Breast epithelium (tissue), 4 donors: ENCODE results near the gene CDH3. TPM values are rescaled to one million over a fixed set of nuclear protein-coding genes. Genes with fewer than 3 reads are reported as not detected.

Source experiments
- DNase-seq, 2 donors: peaks; one replicate each; pipeline ENCODE4 v3.0.0-alpha.2; 2019; ENCODE audit warnings: low spot score in 2 of 2
- H3K27ac ChIP-seq, 2 donors: fragments of 200-600 bp; sonication (generic) in 1 of 2; one replicate each; pipeline ENCODE4 v1.5.1; 2016 to 2019; ENCODE audit warnings: mild to moderate bottlenecking in 1 of 2
- H3K27me3 ChIP-seq, 2 donors: fragments of 200-600 bp; sonication (generic) in 1 of 2; one replicate each; pipeline versions ENCODE4 v1.5.1 to v1.6.0; 2017 to 2019; ENCODE audit warnings: control low read depth in 1 of 2, mild to moderate bottlenecking in 1 of 2
- H3K36me3 ChIP-seq: fragments of 200-600 bp; one replicate; pipeline ENCODE4 v1.5.1; 2019
- H3K4me1 ChIP-seq, 2 donors: fragments of 200-600 bp; sonication (generic); one replicate each; pipeline ENCODE4 v1.5.1; 2016 to 2019; ENCODE audit warnings: control low read depth in 1 of 2
- H3K4me3 ChIP-seq, 3 donors: fragments of 200-600 bp; sonication (generic); 1 replicate in 2 of 3; 2 replicates in 1 of 3; pipeline ENCODE4 v1.5.1; 2016 to 2019; ENCODE audit warnings: mild to moderate bottlenecking in 3 of 3, moderate library complexity in 2 of 3
- H3K9me3 ChIP-seq, 2 donors: fragments of 200-600 bp; sonication (generic) in 1 of 2; one replicate each; pipeline ENCODE4 v1.5.1; 2016 to 2019; ENCODE audit warnings: control low read depth in 1 of 2
- POLR2A ChIP-seq: fragments of 450-650 bp; IDR thresholded peaks from one replicate; pipeline ENCODE4 v1.6.1; 2016; ENCODE audit warnings: antibody characterized with exemption, mild to moderate bottlenecking, moderate library complexity
- POLR2AphosphoS5 ChIP-seq, 3 donors: sonication (generic); formaldehyde crosslinking; IDR thresholded peaks; one replicate each; pipeline ENCODE4 v1.6.1; 2017; ENCODE audit warnings: antibody characterized with exemption in 3 of 3
- intact Hi-C: fragments of 100-400 bp; cut with DNase I; formaldehyde crosslinking; loops from one replicate; pipeline ENCODE4 v1.15.1; 2023; ENCODE audit warnings: low total_unique reads
- total RNA-seq, 3 donors: library from RNA; depleted of rRNA; stranded (reverse); fragments of >200 nt; gene quantifications; one replicate each; pipeline ENCODE4 v1.1.0, GENCODE V29; 2016
- TF ChIP-seq, protein P1 (sequence below), 3 donors: fragments of 450-650 bp; IDR thresholded peaks; one replicate each; pipeline ENCODE4 v1.5.1; 2016 to 2017; ENCODE audit warnings: antibody characterized with exemption in 3 of 3, mild to moderate bottlenecking in 3 of 3, moderate library complexity in 3 of 3

The CDH3 gene
- total RNA-seq, 3 donors from 2014 or later, result 0.32 to 62.6 (median 39.0) TPM

DNA sequence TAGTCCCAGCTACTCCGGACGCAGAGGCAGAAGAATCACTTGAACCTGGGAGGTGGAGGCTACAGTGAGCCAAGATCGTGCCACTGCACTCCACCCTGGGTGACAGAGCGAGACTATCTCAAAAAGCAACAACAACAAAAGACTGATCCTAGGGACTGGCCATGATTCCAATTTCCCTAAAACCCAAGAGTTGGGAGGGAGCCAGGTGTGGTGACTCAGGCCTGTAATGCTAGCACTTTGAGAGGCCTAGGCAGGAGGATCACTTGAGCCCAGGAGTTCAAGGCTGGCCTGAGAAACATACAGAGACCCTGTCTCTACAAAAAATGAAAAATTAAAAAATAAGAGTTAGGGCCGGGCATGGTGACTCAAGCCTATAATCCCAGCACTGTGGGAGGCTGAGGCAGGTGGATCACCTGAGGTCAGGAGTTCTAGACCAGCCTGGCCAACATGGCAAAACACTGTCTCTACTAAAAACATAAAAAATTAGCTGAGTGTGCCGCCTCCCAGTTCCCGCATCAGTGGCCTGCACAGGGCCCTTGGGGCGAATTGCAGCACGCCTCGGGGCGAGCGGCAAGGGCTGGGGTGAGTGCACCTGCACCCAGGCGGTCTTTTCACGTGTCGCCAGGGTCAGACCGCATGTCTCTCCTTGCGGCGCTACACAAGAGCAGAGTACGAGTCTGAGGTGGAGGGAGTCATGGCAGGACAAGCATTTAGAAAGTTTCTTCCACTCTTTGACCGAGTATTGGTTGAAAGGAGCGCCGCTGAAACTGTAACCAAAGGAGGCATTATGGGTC lies 40.8 kb downstream of the CDH3 start:
- H3K4me1 ChIP-seq, result no peaks in the 10 kb centered on the region
- intact Hi-C loops, result no loop called here

DNA sequence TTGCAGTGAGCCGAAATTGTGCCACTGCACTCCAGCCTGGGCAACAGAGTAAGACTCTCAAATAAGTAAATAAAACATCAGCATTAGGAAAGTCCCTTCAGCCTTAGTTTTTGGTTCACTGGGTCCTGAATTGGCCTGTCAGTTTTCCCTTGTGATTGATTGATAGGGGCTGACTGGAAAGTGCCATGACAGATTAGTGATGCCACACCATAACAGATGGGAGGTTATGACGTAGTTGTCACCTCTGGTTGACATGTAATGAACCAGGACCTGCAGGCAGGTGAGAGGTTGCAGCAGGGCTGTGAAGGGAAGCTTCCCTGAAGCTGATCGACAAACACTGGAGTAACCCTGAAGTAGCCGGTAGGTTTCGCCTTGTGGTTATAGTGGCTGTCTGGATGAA lies 41.8 kb downstream of the CDH3 start:
- DNase-seq, result no peak
- no peaks in the 10 kb centered on the region for H3K9me3 ChIP-seq
- TF ChIP-seq, protein P1, sequence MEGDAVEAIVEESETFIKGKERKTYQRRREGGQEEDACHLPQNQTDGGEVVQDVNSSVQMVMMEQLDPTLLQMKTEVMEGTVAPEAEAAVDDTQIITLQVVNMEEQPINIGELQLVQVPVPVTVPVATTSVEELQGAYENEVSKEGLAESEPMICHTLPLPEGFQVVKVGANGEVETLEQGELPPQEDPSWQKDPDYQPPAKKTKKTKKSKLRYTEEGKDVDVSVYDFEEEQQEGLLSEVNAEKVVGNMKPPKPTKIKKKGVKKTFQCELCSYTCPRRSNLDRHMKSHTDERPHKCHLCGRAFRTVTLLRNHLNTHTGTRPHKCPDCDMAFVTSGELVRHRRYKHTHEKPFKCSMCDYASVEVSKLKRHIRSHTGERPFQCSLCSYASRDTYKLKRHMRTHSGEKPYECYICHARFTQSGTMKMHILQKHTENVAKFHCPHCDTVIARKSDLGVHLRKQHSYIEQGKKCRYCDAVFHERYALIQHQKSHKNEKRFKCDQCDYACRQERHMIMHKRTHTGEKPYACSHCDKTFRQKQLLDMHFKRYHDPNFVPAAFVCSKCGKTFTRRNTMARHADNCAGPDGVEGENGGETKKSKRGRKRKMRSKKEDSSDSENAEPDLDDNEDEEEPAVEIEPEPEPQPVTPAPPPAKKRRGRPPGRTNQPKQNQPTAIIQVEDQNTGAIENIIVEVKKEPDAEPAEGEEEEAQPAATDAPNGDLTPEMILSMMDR (IDR thresholded peaks at IDR 0.05), result no peak
- TF ChIP-seq POLR2A (no peak), POLR2AphosphoS5 (IDR thresholded peaks at IDR 0.05) (no peak)
- H3K27me3 ChIP-seq, result no peaks in the 10 kb centered on the region
- intact Hi-C loops, result no loop called here
- H3K4me3 ChIP-seq, result no peak overlapping the region
- H3K4me1 ChIP-seq, result no peaks in the 10 kb centered on the region
- no peak overlapping the region for H3K27ac ChIP-seq
- H3K36me3 ChIP-seq, result no peaks in the 10 kb centered on the region

More for the DNA sequence above, 40.8 kb downstream of the CDH3 start:
- H3K27me3 ChIP-seq, result no peaks in the 10 kb centered on the region
- no peak overlapping the region for H3K4me3 ChIP-seq
- no peaks in the 10 kb centered on the region for H3K36me3 ChIP-seq
- no peak for DNase-seq
- H3K27ac ChIP-seq, result no peak overlapping the region
- H3K9me3 ChIP-seq, result no peaks in the 10 kb centered on the region
- no peak for TF ChIP-seq POLR2AphosphoS5 (IDR thresholded peaks at IDR 0.05)
- TF ChIP-seq, protein P1 (IDR thresholded peaks at IDR 0.05), result no peak

DNA sequence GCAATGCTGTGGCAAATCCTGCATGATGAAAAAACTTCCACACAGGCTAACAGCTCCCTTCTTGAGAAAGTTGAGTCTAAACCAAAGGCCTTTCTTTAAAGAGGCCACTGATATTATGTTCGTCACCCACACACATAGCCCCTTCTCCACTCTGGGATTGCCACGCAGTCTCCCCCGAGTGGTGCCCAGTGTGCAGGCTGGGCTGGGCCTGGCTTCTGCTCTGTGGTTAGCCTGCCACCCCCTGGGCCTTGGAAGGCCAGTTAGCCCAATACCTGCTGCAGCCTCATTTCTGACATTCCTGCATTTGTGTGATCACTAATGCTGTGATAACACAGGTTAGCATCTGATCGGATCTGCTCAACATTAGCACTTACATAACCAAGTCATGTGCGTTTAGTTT lies 44.8 kb downstream of the CDH3 start:
- intact Hi-C loops, result loop anchor here (2.0 kb wide), 1 partner anchor 69 kb away; no protein-coding TSS in a partner anchor
- H3K36me3 ChIP-seq, result no peaks in the 10 kb centered on the region
- TF ChIP-seq POLR2AphosphoS5 (IDR thresholded peaks at IDR 0.05) (no peak), POLR2A (no peak)
- TF ChIP-seq, protein P1 (IDR thresholded peaks at IDR 0.05), result no peak
- H3K27me3 ChIP-seq, result no peaks in the 10 kb centered on the region
- no peaks in the 10 kb centered on the region for H3K9me3 ChIP-seq
- H3K4me1 ChIP-seq, result no peaks in the 10 kb centered on the region
- DNase-seq, result no peak
- H3K27ac ChIP-seq, result no peak overlapping the region
- H3K4me3 ChIP-seq, result no peak overlapping the region

DNA sequence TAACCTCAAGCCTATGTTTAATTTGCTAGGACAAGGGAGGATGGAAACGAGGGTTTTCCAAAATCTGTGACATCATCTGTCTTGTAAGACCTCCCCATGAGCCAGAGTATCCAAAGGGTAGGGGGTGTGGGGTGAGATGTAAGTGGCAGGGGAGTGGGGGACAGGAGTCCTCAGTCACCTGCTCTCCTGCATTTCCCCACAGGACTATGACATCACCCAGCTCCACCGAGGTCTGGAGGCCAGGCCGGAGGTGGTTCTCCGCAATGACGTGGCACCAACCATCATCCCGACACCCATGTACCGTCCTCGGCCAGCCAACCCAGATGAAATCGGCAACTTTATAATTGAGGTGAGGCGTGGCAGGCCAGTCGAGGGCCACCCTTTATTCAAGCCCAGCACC lies 50.5 kb downstream of the CDH3 start:
- TF ChIP-seq POLR2AphosphoS5 (IDR thresholded peaks at IDR 0.05) (no peak), POLR2A (no peak)
- TF ChIP-seq, protein P1 (IDR thresholded peaks at IDR 0.05), result no peak

DNA sequence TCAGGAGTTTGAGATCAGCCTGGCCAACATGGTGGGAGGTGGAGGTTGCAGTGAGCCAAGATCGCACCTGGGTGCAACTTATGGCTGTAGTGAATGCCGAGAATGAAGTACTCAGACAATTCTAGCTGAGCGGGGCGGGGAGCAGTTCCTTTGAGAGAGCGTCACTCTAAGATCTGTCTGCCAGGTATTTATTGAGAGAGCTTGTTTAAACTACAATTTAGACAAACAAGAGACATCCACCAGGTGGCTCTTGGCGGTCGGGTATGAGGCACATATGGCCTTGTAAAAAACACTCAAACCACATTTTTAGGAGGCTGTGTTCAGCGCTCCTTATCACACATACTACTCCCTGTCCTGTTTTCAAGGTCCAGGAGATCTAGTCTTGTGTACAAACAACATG lies 51.4 kb downstream of the CDH3 start:
- no peaks in the 10 kb centered on the region for H3K36me3 ChIP-seq
- H3K9me3 ChIP-seq, result no peaks in the 10 kb centered on the region
- H3K27me3 ChIP-seq, result no peaks in the 10 kb centered on the region
- H3K4me1 ChIP-seq, result no peaks in the 10 kb centered on the region
- TF ChIP-seq, protein P1 (IDR thresholded peaks at IDR 0.05), result peak in 1 of 3 donors; percentile 6
- no peak for TF ChIP-seq POLR2A
- no peak overlapping the region for H3K4me3 ChIP-seq
- no peak overlapping the region for H3K27ac ChIP-seq
- DNase-seq, result no peak
- intact Hi-C loops, result no loop called here

More for the DNA sequence above, 50.5 kb downstream of the CDH3 start:
- H3K9me3 ChIP-seq, result no peaks in the 10 kb centered on the region
- no peak for DNase-seq
- H3K4me3 ChIP-seq, result no peak overlapping the region
- intact Hi-C loops, result no loop called here
- H3K4me1 ChIP-seq, result no peaks in the 10 kb centered on the region
- H3K27me3 ChIP-seq, result no peaks in the 10 kb centered on the region
- H3K36me3 ChIP-seq, result no peaks in the 10 kb centered on the region
- no peak overlapping the region for H3K27ac ChIP-seq
